IPS-NIHi7 (cell line): ENCODE results near the gene LMAN1L.

Experiments used
- DNase-seq: peaks from one replicate; pipeline ENCODE4 v3.0.0; 2012; ENCODE audit warnings: mixed read lengths; ENCODE audit errors: extremely low spot score

The LMAN1L gene

DNA sequence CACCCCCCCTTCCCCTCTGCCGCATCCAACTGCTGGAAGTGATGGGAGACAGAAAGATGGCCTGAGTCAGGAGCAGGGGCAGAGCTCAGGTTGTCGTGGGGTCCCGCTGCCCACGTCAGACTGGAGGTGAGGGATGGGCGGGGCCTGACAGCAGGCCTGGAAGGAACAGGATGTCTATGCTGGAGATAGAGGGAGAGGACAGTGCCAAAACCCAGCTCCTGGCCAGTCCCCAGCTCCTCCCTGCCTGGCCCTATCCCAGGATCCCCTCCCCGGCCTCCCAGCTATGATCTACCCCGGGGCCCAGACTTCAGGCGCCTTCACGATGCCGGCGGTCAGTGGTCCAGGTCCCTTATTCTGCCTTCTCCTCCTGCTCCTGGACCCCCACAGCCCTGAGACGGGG is at the start of gene LMAN1L:
Gene LMAN1L, plus strand, starts transcription at position 303 of the 400 bp plus-strand sequence. Its CDS starts 20 bp downstream, at position 323.
- no peak for DNase-seq

GRCh38 chr15:74763416-74763815 is 49.2 kb upstream of the LMAN1L start:
- no peak for DNase-seq

DNA sequence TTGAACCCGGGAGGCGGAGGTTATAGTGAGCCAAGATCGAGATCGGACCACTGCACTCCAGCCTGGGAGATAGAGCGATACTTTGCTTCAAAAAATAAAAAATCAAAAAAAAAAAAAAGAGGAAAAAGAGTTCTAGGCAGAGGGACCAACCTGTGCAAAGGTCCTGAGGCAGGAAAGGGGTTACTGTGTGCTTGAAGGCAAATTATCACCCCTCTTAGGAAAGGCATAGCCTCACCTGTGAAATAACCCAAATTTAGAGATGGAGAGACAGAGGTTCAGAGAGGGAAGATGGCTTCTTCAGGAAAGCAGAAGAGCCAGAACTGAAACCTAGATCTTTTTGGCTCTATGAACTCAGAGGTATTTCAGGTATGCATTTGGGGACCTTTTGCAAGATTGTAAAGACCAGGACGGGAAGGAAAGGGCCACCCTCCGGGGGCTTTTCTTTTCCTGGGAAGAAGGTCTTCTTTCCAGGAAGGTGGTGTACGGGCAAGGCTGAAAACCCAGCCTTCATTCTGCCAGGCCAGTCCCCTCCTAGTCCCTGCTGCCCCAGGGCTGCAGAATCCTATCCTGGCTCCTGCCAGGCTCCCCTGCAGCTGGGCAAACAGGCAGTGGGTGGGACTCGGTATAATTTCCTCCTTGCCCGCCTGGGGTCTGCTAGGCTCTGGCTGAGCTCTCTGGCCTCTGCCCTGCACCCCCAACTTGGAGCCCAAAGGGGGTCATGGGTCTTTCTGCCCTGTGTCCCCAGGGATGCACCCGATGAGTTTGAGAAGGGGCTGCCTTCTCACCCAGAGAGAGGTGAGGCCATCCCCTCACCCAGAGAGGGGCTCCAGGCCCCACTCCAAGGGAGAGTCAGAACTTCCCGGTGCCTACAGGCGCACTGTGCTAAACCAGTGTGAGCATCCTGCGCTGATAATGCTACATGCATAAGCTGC is 45.2 kb upstream of the LMAN1L start:
- DNase-seq, result no peak

GRCh38 chr15:74768099-74768770 is 44.4 kb upstream of the LMAN1L start:
- DNase-seq, result no peak

- peak; percentile 83 for DNase-seq
These were observed 43.8 kb upstream of the LMAN1L start for GRCh38 chr15:74768771-74769342.

DNA sequence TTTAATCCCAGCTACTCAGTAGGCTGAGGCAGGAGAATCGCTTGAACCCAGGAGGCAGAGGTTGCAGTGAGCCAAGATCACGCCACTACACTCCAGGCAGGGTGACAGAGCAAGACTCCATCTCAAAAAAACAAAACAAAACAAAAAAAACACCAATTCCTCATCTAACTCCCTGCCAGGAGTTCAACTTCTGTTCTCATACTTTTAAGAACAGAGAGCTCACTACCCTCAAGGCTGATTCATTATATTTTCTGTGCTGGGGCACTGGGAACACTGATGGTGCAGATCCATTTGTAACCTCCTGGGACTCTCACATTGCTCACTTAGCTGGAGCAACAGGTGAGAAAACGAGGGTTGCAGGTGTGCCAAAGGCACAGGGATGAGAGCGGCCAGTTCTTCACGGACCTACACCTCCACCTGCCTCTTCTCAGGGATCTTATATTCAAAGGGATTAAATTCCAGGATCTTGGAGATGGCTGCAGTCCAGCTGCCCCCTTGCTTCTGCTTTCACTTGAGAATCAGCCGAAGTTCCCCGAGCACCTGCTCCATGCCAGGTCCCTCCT is 43.1 kb upstream of the LMAN1L start:
- no peak for DNase-seq

- DNase-seq, result no peak
These were observed 42.3 kb upstream of the LMAN1L start for GRCh38 chr15:74770211-74770903.

GRCh38 chr15:74773329-74773728 is 39.3 kb upstream of the LMAN1L start:
- no peak for DNase-seq

DNA sequence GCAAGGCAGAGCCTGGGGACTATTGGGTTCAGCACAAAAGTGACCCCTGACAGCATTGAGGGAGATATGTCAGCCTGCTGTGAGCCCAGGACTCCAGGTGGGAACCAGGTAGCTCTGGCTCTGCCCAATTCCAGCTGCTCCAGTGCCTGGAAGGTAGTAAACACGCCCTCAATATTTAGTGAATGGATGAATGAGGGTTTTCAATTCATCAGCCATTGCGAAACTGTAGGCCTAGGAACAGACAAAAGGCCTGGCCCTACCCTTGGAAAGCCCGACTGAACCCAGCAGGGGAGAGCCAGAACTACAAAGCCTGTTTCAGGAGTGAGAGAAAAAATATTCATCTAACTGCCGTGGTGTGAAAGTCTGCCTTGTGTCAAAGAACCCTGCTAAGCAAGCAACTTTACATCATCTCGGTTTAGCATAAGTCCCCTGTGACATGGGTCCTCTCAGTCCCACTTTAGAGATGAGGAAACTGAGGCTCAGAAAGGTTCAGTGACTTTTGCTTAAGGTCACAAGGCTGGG is 38.8 kb upstream of the LMAN1L start:
- no peak for DNase-seq

DNA sequence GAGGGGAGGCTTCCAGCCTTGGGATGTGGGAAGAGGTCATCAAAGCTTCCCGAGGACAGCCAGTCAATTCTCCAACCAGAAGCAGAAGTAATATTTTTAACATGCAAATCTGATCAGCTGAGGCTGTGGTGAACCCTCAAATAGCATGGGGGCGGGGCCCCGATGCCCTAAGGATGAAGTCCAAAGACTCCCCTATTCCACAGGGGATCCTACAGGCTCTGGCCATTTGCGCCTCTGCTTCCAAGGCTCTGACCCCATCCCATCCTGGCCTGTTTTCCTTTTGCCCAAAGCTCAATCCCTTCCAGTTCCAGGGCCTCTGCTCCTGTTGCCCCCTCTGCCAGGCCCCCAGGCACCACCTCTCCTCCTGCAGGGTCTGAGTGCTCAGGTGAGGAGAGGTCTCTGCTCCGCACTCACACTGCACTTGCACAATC is 37.5 kb upstream of the LMAN1L start:
- no peak for DNase-seq

DNA sequence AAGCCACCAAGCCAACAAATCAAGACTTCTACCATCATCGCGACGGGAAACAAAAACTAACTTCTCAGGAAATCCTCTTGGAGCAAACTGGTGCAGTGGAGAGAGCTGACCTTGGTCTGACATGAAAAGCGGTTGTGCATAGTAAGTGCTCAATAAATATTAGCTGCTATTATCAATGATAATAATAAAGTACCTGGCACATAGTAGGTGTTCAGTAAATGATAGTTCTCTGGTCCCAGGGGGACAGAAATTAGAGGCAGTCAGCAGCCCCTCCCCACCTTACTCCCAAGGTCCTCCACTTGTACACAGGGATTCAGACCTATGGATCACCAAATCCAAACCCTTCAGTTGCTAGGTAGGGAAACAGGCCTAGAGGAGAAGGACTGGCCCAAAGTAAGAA is 36.7 kb upstream of the LMAN1L start:
- no peak for DNase-seq

DNA sequence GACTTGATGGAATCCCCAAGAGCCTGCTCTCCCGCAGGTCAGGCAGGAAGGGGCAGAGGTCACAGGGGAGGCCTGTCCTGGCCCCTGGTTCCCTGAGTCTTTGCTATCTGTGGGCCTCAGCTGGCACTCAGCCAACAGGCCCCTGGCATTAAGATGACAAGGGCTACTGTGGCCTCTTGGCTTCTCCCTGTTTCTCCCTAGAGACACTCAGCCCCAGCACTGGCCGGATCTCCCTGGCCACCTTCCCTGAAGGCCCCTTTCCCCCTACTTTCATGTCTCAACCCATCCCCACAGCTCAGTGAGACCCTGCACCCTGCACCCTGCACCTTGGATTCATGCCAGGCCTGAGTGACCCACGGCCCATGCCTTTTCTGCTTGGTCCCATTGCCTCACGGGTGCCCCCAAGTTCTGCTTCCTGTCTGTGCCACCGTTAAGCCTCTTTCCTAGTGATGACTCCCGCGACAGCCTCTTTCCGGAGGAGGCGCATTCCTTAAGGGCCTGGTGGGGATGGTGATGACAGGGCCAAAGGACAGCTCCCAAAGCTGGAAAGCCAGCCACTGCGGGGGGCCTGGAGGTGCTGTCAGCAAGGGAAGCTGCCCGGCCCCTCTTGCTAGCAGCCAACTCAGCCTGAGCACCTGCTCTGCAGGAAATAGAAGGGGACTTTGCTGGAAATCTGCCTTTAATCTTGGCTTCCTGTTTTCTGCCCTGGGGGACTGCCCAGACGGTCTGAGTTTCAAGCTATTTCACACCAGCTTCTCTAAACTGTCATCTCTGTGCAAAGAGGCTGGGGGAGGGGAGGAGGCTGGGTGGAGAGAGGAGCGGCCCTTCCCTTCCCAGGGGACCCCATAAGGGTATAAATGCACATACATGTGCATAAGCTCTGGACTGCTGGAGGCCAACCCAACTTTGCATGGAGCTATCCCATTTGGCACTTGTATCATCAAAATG is 35.5 kb upstream of the LMAN1L start:
- DNase-seq, result peak; percentile 69

DNA sequence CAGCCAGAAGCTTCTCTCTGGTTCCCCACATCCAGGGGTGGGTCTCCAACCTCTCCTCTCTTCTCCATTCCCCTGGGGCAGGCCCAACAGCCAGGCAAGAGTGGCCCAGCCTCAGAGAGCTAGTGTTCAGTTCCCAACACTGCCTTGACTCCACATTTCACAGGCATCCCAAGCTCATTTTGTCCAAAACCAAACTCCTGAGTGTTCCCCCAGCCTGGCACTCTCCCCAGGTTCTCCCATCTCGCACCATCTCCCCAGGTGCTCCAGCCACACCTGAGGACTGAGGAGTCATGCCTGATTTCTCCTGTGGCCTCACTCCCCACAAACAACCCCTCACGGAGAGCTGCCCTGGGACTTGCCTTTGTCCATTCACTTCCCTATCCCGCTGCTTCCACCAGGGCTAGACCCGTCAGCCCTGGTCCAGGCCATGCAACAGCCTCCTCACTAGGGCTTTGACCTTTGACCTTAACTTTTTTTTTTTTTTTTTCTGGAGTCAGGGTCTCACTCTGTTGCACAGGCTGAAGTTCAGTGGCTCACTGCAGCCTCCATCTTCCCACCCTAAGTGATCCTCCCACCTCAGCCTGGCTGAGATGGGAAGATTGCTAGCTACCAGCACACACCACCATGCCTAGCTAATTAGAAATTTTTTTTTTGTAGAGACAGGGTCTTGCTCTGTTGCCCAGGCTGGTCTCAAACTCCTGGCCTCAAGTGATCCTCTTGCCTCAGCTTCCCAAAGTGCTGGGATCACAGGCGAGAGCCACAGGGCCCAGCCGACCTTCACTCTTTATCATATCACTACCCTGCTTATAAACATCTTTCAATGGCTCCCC is 34.7 kb upstream of the LMAN1L start:
- DNase-seq, result no peak

DNA sequence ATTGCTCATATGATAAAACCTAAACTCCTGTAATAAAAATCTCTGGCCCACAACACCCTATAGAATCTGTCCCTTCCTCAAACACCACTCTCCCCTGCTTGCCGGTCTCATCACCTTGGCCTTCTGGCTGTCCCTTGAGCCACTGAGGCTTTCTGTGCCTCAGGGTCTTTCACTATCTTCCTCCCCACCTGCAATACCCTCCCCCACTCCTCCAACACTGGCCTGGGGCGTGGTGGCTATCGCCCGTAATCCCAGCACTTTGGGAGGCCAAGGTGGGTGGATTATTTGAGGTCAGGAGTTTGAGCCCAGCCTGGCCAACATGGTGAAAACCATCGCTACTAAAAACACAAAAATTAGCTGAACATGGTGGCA is 34.0 kb upstream of the LMAN1L start:
- DNase-seq, result no peak

DNA sequence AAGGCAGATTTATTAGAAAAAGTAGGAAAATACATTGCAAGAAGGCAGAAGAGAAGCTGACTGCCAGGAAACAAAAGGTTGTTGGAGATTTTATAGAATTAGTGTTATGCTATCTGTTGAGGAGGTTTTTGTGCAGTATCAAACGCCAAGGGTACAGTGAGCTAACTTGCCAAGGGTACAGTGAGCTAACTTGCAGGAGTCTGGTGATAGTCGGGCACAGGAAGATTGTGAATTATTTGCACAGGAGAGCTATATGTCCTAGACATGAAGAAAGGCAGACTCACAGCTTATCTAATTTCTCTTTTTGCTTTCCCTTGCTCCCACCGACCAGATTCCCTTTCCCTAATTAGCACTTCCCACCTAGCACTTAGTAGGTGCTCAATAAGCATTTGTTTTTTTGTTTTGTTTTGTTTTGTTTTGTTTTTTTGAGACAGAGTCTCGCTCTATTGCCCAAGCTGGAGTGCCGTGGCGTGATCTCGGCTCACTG is 33.4 kb upstream of the LMAN1L start:
- no peak for DNase-seq

DNA sequence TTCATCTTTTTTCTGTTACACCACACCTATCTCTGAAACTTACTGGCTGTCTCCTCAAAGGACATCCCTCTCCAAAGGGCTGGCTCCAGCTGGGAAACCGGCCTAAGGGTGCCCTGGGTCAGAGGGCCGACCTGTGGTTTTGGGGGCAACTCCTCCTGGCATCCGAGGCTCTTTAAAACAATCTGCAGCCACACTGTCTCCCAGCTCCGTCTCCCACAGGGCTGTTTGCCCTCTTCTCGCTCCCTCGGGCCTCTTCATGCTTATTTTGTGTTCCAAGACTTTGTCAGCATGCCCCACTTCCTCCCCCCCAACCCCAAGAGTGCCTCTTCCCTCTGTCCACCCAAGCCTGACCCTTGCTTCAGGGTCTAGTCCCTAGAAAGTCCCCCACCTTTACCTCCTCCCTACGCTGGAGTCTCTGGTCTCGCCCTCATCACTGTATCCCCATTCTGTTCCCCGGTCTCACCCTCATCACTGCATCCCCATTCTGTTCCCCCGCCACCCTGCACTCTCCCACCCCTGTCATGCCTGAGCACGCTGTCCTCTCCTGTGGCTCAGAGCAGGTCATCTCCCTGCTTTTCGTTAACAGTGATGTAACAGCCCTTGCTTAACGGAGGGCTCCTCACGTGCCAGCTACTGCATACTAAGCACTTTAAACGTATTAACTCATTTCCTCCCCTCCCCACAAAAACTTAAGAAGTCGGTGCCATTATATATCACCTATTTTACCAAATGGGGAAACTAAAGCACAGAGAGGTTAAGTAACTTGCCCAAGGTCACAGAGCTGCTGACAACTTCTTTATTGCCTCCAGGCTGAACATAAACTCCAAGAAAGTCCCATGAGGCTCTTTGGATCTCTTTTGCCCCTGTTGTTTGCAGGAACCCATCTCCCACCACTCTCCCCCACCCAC is 31.9 kb upstream of the LMAN1L start:
- DNase-seq, result no peak

DNA sequence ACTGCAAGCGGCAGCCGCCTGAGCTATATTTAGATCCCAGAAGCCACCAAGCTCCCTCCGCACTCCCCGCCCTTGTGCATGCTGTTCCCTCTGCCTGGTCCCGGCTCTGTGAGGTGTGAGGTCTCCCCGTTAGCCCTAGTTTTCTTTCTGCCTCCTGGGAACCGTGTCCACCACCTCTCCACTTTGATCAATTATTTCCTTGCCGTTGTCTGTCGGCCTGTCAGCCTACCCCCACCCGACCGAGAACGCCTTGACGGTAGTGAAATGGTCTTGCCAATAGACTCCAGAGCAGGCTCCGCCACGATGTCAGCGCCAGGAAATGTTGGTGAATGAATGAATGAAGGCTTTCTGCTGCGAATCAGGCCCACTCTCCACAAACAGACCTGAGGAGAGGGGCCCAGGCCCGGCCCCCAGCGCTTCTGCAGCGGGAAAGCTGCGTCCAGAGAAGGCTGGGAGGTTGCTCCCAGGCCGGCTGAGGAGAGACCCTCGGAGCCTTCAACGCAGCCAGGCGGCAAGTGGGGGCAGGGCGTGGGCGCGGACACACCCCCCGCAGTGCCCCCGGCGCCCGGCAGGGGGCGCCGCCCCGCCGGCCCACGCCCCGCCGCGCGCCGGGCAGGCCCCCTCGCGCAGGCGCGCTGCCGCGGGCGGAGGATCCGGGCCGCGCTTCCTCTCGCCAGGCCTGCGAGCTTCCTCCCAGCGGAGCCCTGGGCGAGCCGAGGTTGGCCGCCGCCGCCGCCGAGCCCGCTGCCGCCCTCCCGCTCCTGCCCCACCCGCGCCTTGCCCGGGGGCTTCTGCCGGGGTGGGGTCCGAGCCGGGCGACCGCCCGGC is 31.0 kb upstream of the LMAN1L start, which contains the start of gene CSK:
Gene CSK, plus strand, starts transcription at position 650 of the 828 bp plus-strand sequence. CDS start 16,218 bp downstream, outside the sequence.
- DNase-seq, result peak; percentile 90
